Stimulated activated CD4-positive, alpha-beta T cell treated with anti-CD3 and anti-CD28 coated beads, TNF-alpha, amount 100 ng/mL, for 24 hours (primary cell): ENCODE results near the gene SIL1.
"Not testable (repeated sequence)": the region's sequence is repeated elsewhere in the genome, so short reads cannot be mapped to it uniquely, and the experiment has no call there.

Experiments used
- DNase-seq, 3 experiments: peaks; one replicate each; pipeline ENCODE4 v3.0.0-alpha.2; 2020; ENCODE audit warnings: low read depth in 3 of 3

The SIL1 gene

GRCh38 chr5:139025651-139026050 lies 172.5 kb downstream of the SIL1 start:
- no peak for DNase-seq

- no peak for DNase-seq
Observed at GRCh38 chr5:139023286-139023685, 174.9 kb downstream of the SIL1 start.

GRCh38 chr5:139022528-139022927 lies 175.6 kb downstream of the SIL1 start:
- no peak for DNase-seq

- no peak for DNase-seq
Observed at GRCh38 chr5:139021346-139021745, 176.8 kb downstream of the SIL1 start.

- DNase-seq = no peak
Observed at GRCh38 chr5:139019880-139020279, 178.3 kb downstream of the SIL1 start.

- no peak for DNase-seq
Observed at GRCh38 chr5:139019211-139019610, 179.0 kb downstream of the SIL1 start.

- DNase-seq = no peak
Observed at GRCh38 chr5:139017624-139018023, 180.5 kb downstream of the SIL1 start.

GRCh38 chr5:139016186-139016585 lies 182.0 kb downstream of the SIL1 start:
- no peak for DNase-seq

GRCh38 chr5:139014726-139015125 lies 183.4 kb downstream of the SIL1 start:
- no peak for DNase-seq

- no peak for DNase-seq
Observed at GRCh38 chr5:139012176-139012575, 186.0 kb downstream of the SIL1 start.

- not testable (repeated sequence) for DNase-seq
Observed at GRCh38 chr5:139011156-139011555, 187.0 kb downstream of the SIL1 start.

GRCh38 chr5:139004374-139005307 lies 193.5 kb downstream of the SIL1 start:
- DNase-seq = no peak

GRCh38 chr5:138999674-139000073 lies 198.5 kb downstream of the SIL1 start:
- DNase-seq = no peak

- DNase-seq = no peak
Observed at GRCh38 chr5:138998521-138998920, 199.6 kb downstream of the SIL1 start.

- no peak for DNase-seq
Observed at GRCh38 chr5:138996120-138996519, 202.0 kb downstream of the SIL1 start.

- DNase-seq = no peak
Observed at GRCh38 chr5:138990986-138991590, 207.1 kb downstream of the SIL1 start.

- no peak for DNase-seq
Observed at GRCh38 chr5:138989720-138990119, 208.4 kb downstream of the SIL1 start.

- DNase-seq = no peak
Observed at GRCh38 chr5:138986186-138986800, 211.9 kb downstream of the SIL1 start.

- no peak for DNase-seq
Observed at GRCh38 chr5:138985683-138986082, 212.5 kb downstream of the SIL1 start.

GRCh38 chr5:138985256-138985655 lies 212.9 kb downstream of the SIL1 start:
- no peak for DNase-seq

- DNase-seq = no peak
Observed at GRCh38 chr5:138983984-138984383, 214.2 kb downstream of the SIL1 start.

GRCh38 chr5:138981586-138981985 lies 216.6 kb downstream of the SIL1 start:
- DNase-seq = no peak

GRCh38 chr5:138981131-138981530 lies 217.0 kb downstream of the SIL1 start:
- no peak for DNase-seq
